ENCODE measurements around the gene SC5D.

GRCh38 chr11:121255473-121256125 is 37.0 kb upstream of the SC5D start:
- TF ChIP-seq POLR2A (IDR thresholded peaks at IDR 0.05): no peak
- no peak for TF ChIP-seq CTCF (IDR thresholded peaks at IDR 0.05)

Measured in heart left ventricle (tissue), 13 donors.